A673 (cell line): ENCODE data around the gene TACC3. TPM values are rescaled to one million over a fixed set of nuclear protein-coding genes. Genes with fewer than 3 reads are reported as not detected.
A peak's percentile ranks its signal among the peaks of the same experiment; 100 is the strongest.

Source experiments
- BruUV-seq: library from RNA; stranded (reverse); fragments of 400-500 nt; replicated peaks from 2 replicates; lab custom pipeline; 2021; lab: Mats Ljungman, UMichigan
- CTCF ChIA-PET: fragments of 300-600 bp; sonication (Branson Sonifier 250); formaldehyde crosslinking; loops from one replicate; lab custom pipeline; 2022; ENCODE audit warnings: antibody characterized with exemption; lab: Charles Lee
- POLR2A ChIA-PET: fragments of 300-600 bp; sonication (Branson Sonifier 250); formaldehyde crosslinking; loops from one replicate; lab custom pipeline; 2022; ENCODE audit warnings: antibody characterized with exemption; ENCODE audit not compliant: low non-redundant PET; lab: Charles Lee
- DNase-seq: peaks from one replicate; pipeline ENCODE4 v3.0.0-alpha.2; 2015; ENCODE audit warnings: low spot score
- H3K27ac ChIP-seq: fragments of 200-600 bp; sonication (generic); 2 replicates; pipeline ENCODE4 v1.5.1; 2016; ENCODE audit warnings: mixed run types, low read depth, mild to moderate bottlenecking, mixed read lengths, antibody characterized with exemption, low read length; ENCODE audit not compliant: poor library complexity, severe bottlenecking
- H3K27me3 ChIP-seq: fragments of 200-600 bp; sonication (generic); replicated peaks from 2 replicates; pipeline ENCODE4 v1.6.1; 2017; ENCODE audit warnings: mixed run types, low read depth, mild to moderate bottlenecking, mixed read lengths, antibody characterized with exemption, low read length; ENCODE audit not compliant: insufficient read depth, poor library complexity
- H3K36me3 ChIP-seq: fragments of 200-600 bp; sonication (generic); 2 replicates; pipeline ENCODE4 v1.6.1; 2016; ENCODE audit warnings: mixed run types, mild to moderate bottlenecking, mixed read lengths, antibody characterized with exemption, low read length; ENCODE audit not compliant: insufficient read depth, poor library complexity, severe bottlenecking
- H3K4me1 ChIP-seq: fragments of 200-600 bp; sonication (generic); 2 replicates; pipeline ENCODE4 v1.6.1; 2017; ENCODE audit warnings: mixed run types, mild to moderate bottlenecking, mixed read lengths, antibody characterized with exemption, low read length; ENCODE audit not compliant: insufficient read depth, poor library complexity, severe bottlenecking
- H3K4me3 ChIP-seq: fragments of 200-600 bp; sonication (generic); 2 replicates; pipeline ENCODE4 v1.5.1; 2016; ENCODE audit warnings: low read depth, mixed run types, mild to moderate bottlenecking, mixed read lengths, low read length; ENCODE audit not compliant: poor library complexity, severe bottlenecking
- H3K9me3 ChIP-seq: fragments of 200-600 bp; sonication (generic); 2 replicates; pipeline ENCODE4 v1.6.1; 2016; ENCODE audit warnings: mixed run types, low read depth, mild to moderate bottlenecking, mixed read lengths, antibody characterized with exemption, low read length; ENCODE audit not compliant: poor library complexity, severe bottlenecking
- CTCF ChIP-seq: fragments of 300-800, 200-600 bp; sonication (generic); conservative IDR thresholded peaks from 2 replicates; pipeline ENCODE4 v1.5.1; 2017; ENCODE audit warnings: low read depth, mild to moderate bottlenecking, antibody characterized with exemption, low read length, moderate library complexity, mixed read lengths
- EZH2 ChIP-seq: fragments of 200-600 bp; sonication (generic); IDR thresholded peaks from 2 replicates; pipeline ENCODE4 v1.6.1; 2017; ENCODE audit warnings: borderline replicate concordance, low read depth, mild to moderate bottlenecking, mixed read lengths, antibody characterized with exemption, low read length; ENCODE audit not compliant: poor library complexity, severe bottlenecking
- intact Hi-C: fragments of 100-400 bp; cut with micrococcal nuclease; formaldehyde crosslinking; loops from one replicate; pipeline ENCODE4 v1.10.0; 2022; ENCODE audit not compliant: unreplicated experiment
- total RNA-seq: library from RNA; stranded (reverse); gene quantifications from 2 replicates; pipeline ENCODE4 v1.2.3, GENCODE V29; 2021

Gene TACC3
- total RNA-seq, 1 experiment from 2014 or later, result 246 TPM

- H3K27ac ChIP-seq, result no peak overlapping the region
- BruUV-seq, result no TSS peak
- no peaks in the 10 kb centered on the region for H3K4me1 ChIP-seq
- H3K9me3 ChIP-seq, result no peaks in the 10 kb centered on the region
- intact Hi-C loops, result loop anchor here (5.0 kb wide), 3 partner anchors 150 to 440 kb away; no protein-coding TSS in a partner anchor
- POLR2A ChIA-PET, result no interaction called here
- H3K36me3 ChIP-seq, result peaks cover 20% of the 10 kb centered on the region
- no peaks in the 10 kb centered on the region for H3K27me3 ChIP-seq
- H3K4me3 ChIP-seq, result no peak overlapping the region
- TF ChIP-seq EZH2 (no peak), CTCF (no peak)
- DNase-seq, result no peak
- CTCF ChIA-PET, result interaction anchor here (0.9 to 1.2 kb wide), 3 partner anchors 20 to 59 kb away, joined by 4 to 9 read pairs (median 4); no protein-coding TSS in a partner anchor
Measured at GRCh38 chr4:1747603-1747967, 26.3 kb downstream of the TACC3 start.

- TF ChIP-seq CTCF (peak; percentile 94), EZH2 (no peak)
- H3K4me3 ChIP-seq, result peak overlapping the region; percentile 22
- H3K9me3 ChIP-seq, result no peaks in the 10 kb centered on the region
- BruUV-seq, result no TSS peak
- DNase-seq, result peak; percentile 89
- ChIA-PET POLR2A (no interaction called here), CTCF (interaction anchor here (0.5 to 1.2 kb wide), 9 partner anchors 19 to 265 kb away, joined by 3 to 9 read pairs (median 4); no protein-coding TSS in a partner anchor)
- H3K27ac ChIP-seq, result no peak overlapping the region
- intact Hi-C loops, result loop anchor here (5.0 kb wide), 3 partner anchors 149 to 439 kb away; no protein-coding TSS in a partner anchor
- no peaks in the 10 kb centered on the region for H3K27me3 ChIP-seq
- H3K4me1 ChIP-seq, result no peaks in the 10 kb centered on the region
- peaks cover 18% of the 10 kb centered on the region for H3K36me3 ChIP-seq
Measured at GRCh38 chr4:1748465-1748995, 27.2 kb downstream of the TACC3 start.

- no peak for TF ChIP-seq CTCF
- BruUV-seq, result no TSS peak
- H3K27ac ChIP-seq, result no peak overlapping the region
- ChIA-PET CTCF (interaction anchor here (0.5 to 0.9 kb wide), 4 partner anchors 19 to 605 kb away, joined by 3 to 7 read pairs (median 5); no protein-coding TSS in a partner anchor), POLR2A (no interaction called here)
- no peaks in the 10 kb centered on the region for H3K9me3 ChIP-seq
- H3K4me3 ChIP-seq, result no peak overlapping the region
- no peaks in the 10 kb centered on the region for H3K4me1 ChIP-seq
- H3K36me3 ChIP-seq, result peaks cover 9% of the 10 kb centered on the region
- intact Hi-C loops, result loop anchor here (5.0 kb wide), 3 partner anchors 148 to 438 kb away; no protein-coding TSS in a partner anchor
- H3K27me3 ChIP-seq, result no peaks in the 10 kb centered on the region
- DNase-seq, result no peak
Measured at GRCh38 chr4:1749370-1749769, 28.0 kb downstream of the TACC3 start.
